Panc1 (cell line): ENCODE results near the gene GPC6. TPM values are rescaled to one million over a fixed set of nuclear protein-coding genes. Genes with fewer than 3 reads are reported as not detected.

ENCODE experiments used
- ATAC-seq: fragments of 200-7000 bp; cut with Tn5 transposase; 2 replicates; pipeline ENCODE4 v1.9.1; 2020; ENCODE audit warnings: mild to moderate bottlenecking, moderate library complexity
- BruUV-seq: library from RNA; stranded (reverse); fragments of 400-500 nt; replicated peaks from 2 replicates; lab custom pipeline; 2021; lab: Mats Ljungman, UMichigan
- CTCF ChIA-PET: fragments of 300-600 bp; sonication (Branson Sonifier 250); formaldehyde crosslinking; loops from one replicate; lab custom pipeline; 2022; ENCODE audit warnings: antibody characterized with exemption; lab: Charles Lee
- POLR2A ChIA-PET: fragments of 300-600 bp; sonication (Branson Sonifier 250); formaldehyde crosslinking; loops from one replicate; lab custom pipeline; 2022; ENCODE audit warnings: antibody characterized with exemption; lab: Charles Lee
- DNase-seq: peaks from one replicate; pipeline ENCODE4 v3.0.0-alpha.2; 2010; ENCODE audit warnings: low read depth, low spot score
- H3K27ac ChIP-seq: 2 replicates; pipeline ENCODE4 v1.5.1; 2011; ENCODE audit warnings: mild to moderate bottlenecking, low read length, inconsistent platforms
- H3K27me3 ChIP-seq: fragments of 200-500 bp; sonication (Bioruptor generic); 2 replicates; pipeline ENCODE4 v1.6.0; 2014; ENCODE audit warnings: low read length, inconsistent platforms; ENCODE audit not compliant: control insufficient read depth, insufficient read depth
- H3K36me3 ChIP-seq: fragments of 200-500 bp; sonication (Bioruptor generic); 2 replicates; pipeline ENCODE4 v1.5.1; 2014; ENCODE audit warnings: inconsistent platforms, mild to moderate bottlenecking, low read length, moderate library complexity; ENCODE audit not compliant: control insufficient read depth, insufficient read depth
- H3K4me1 ChIP-seq: 2 replicates; pipeline ENCODE4 v1.5.1; 2011; ENCODE audit warnings: inconsistent platforms, mild to moderate bottlenecking, low read length, moderate library complexity; ENCODE audit not compliant: control insufficient read depth, insufficient read depth
- H3K4me3 ChIP-seq, 2 experiments: 2 replicates each; pipeline ENCODE4 v1.5.1; 2011 to 2012; ENCODE audit warnings: low read depth in 2 of 2, low read length in 2 of 2, mild to moderate bottlenecking in 2 of 2, inconsistent platforms in 1 of 2, moderate library complexity in 1 of 2
- H3K9me3 ChIP-seq: fragments of 200-500 bp; sonication (Bioruptor generic); 2 replicates; pipeline ENCODE4 v1.5.1; 2014; ENCODE audit warnings: low read depth, mild to moderate bottlenecking, inconsistent platforms, low read length, moderate library complexity; ENCODE audit not compliant: control insufficient read depth, insufficient read depth
- POLR2AphosphoS5 ChIP-seq: IDR thresholded peaks from 2 replicates; pipeline ENCODE4 v1.6.1; 2012; ENCODE audit warnings: mild to moderate bottlenecking, low read depth, low read length, moderate library complexity
- SIN3A ChIP-seq: IDR thresholded peaks from 2 replicates; pipeline ENCODE4 v1.6.1; 2012; ENCODE audit warnings: low read depth, mild to moderate bottlenecking, low read length, moderate library complexity, borderline replicate concordance; ENCODE audit not compliant: insufficient read depth
- TCF7L2 ChIP-seq: IDR thresholded peaks from 2 replicates; pipeline ENCODE4 v1.6.1; 2011; ENCODE audit warnings: mild to moderate bottlenecking, low read depth, low read length, inconsistent platforms
- in situ Hi-C: cut with HindIII; loops from 2 replicates; pipeline ENCODE4 v1.10.0; 2016; ENCODE audit warnings: low sequenced_read_pairs, low pct_unique_long_range_greater_than_20kb
- intact Hi-C: fragments of 100-400 bp; cut with micrococcal nuclease; formaldehyde crosslinking; loops from one replicate; pipeline ENCODE4 v1.10.0; 2022; ENCODE audit not compliant: unreplicated experiment
- total RNA-seq: library from RNA; stranded (reverse); gene quantifications from one replicate; pipeline ENCODE4 v1.2.1, GENCODE V29; 2021; ENCODE audit not compliant: unreplicated experiment
- TF ChIP-seq, protein P1 (sequence below), 2 experiments: IDR thresholded peaks; 2 replicates each; pipeline ENCODE4 v1.6.1; 2011 to 2012; ENCODE audit warnings: low read depth in 2 of 2, control low read depth in 1 of 2, low read length in 1 of 2, mild to moderate bottlenecking in 1 of 2, moderate library complexity in 1 of 2; ENCODE audit not compliant: insufficient read depth in 1 of 2
- TF ChIP-seq, protein P2 (sequence below): fragments of 450-650 bp; IDR thresholded peaks from 2 replicates; pipeline ENCODE4 v1.5.1; 2017; ENCODE audit warnings: mild to moderate bottlenecking

The GPC6 gene
- total RNA-seq, 1 experiment from 2014 or later: 4.8 TPM

DNA sequence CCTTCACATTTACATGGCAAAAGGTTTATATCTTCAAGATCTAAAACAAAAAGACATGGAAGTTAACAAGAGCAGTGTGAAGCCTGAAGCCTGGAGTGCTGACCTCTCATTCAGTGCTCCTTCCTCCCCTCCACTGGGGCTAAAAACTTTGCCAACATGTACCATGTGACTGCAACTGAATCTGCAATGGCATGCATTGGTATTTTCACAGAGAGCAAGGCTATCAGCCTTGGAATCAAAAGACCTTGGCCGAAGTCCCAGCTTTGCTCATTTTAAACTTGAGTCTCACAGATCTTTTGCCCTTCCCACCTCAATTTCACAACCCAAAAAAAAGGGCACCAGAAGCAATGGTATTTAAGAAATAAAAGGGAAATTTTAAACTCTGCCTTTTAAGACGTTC, 927.8 kb downstream of the GPC6 start:
- H3K4me1 ChIP-seq: no peaks in the 10 kb centered on the region
- no peaks in the 10 kb centered on the region for H3K27me3 ChIP-seq
- intact Hi-C loops: no loop called here
- ChIA-PET CTCF (no interaction called here), POLR2A (no interaction called here)
- BruUV-seq: no TSS peak
- H3K9me3 ChIP-seq: no peaks in the 10 kb centered on the region
- in situ Hi-C loops: no loop called here
- TF ChIP-seq TCF7L2: no peak
- TF ChIP-seq, protein P1, sequence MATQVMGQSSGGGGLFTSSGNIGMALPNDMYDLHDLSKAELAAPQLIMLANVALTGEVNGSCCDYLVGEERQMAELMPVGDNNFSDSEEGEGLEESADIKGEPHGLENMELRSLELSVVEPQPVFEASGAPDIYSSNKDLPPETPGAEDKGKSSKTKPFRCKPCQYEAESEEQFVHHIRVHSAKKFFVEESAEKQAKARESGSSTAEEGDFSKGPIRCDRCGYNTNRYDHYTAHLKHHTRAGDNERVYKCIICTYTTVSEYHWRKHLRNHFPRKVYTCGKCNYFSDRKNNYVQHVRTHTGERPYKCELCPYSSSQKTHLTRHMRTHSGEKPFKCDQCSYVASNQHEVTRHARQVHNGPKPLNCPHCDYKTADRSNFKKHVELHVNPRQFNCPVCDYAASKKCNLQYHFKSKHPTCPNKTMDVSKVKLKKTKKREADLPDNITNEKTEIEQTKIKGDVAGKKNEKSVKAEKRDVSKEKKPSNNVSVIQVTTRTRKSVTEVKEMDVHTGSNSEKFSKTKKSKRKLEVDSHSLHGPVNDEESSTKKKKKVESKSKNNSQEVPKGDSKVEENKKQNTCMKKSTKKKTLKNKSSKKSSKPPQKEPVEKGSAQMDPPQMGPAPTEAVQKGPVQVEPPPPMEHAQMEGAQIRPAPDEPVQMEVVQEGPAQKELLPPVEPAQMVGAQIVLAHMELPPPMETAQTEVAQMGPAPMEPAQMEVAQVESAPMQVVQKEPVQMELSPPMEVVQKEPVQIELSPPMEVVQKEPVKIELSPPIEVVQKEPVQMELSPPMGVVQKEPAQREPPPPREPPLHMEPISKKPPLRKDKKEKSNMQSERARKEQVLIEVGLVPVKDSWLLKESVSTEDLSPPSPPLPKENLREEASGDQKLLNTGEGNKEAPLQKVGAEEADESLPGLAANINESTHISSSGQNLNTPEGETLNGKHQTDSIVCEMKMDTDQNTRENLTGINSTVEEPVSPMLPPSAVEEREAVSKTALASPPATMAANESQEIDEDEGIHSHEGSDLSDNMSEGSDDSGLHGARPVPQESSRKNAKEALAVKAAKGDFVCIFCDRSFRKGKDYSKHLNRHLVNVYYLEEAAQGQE (IDR thresholded peaks at IDR 0.05; ENCODE audit: insufficient read depth in 1 of 2, low read depth in 2 of 2, low read length in 1 of 2): no peak
- no peak overlapping the region for H3K4me3 ChIP-seq
- ATAC-seq (no peak), DNase-seq (no peak)
- H3K27ac ChIP-seq: no peak overlapping the region
- no peaks in the 10 kb centered on the region for H3K36me3 ChIP-seq

DNA sequence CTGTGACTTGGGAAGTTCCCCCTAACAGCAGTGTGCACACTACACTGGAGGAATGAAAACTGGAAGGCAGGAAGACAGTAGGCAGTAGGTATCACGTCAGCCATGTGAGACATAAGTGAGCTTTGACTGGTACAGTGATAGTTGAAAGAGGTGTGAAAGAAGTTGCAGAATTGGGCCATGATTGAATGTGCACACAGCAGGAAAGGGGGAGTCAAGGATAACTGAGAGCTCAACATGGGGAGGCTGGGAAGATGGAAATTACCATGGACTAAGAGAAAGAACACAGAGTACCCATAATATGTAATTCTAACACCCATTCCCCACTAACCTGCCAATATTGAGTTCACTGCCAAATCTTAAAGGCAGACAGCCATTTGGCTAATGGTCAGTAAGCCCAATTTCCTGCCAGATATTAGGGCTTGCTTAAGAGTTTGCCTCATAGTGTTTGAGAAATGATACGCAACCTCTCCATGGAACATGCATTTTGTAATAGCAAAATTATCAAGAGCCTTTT, 931.2 kb downstream of the GPC6 start:
- Histone ChIP-seq H3K27me3 (no peaks in the 10 kb centered on the region), H3K9me3 (no peaks in the 10 kb centered on the region), H3K4me1 (no peaks in the 10 kb centered on the region), H3K4me3 (no peak overlapping the region), H3K36me3 (no peaks in the 10 kb centered on the region), H3K27ac (no peak overlapping the region)
- intact Hi-C loops (no loop called here), in situ Hi-C loops (no loop called here)
- DNase-seq (no peak), ATAC-seq (no peak)
- POLR2A ChIA-PET: no interaction called here
- no TSS peak for BruUV-seq
- CTCF ChIA-PET: no interaction called here
- TF ChIP-seq, protein P1 (IDR thresholded peaks at IDR 0.05; ENCODE audit: insufficient read depth in 1 of 2, low read depth in 2 of 2, low read length in 1 of 2): no peak
- TF ChIP-seq POLR2AphosphoS5: no peak
- TF ChIP-seq, protein P2, sequence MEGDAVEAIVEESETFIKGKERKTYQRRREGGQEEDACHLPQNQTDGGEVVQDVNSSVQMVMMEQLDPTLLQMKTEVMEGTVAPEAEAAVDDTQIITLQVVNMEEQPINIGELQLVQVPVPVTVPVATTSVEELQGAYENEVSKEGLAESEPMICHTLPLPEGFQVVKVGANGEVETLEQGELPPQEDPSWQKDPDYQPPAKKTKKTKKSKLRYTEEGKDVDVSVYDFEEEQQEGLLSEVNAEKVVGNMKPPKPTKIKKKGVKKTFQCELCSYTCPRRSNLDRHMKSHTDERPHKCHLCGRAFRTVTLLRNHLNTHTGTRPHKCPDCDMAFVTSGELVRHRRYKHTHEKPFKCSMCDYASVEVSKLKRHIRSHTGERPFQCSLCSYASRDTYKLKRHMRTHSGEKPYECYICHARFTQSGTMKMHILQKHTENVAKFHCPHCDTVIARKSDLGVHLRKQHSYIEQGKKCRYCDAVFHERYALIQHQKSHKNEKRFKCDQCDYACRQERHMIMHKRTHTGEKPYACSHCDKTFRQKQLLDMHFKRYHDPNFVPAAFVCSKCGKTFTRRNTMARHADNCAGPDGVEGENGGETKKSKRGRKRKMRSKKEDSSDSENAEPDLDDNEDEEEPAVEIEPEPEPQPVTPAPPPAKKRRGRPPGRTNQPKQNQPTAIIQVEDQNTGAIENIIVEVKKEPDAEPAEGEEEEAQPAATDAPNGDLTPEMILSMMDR: no peak
- TF ChIP-seq SIN3A: no peak
- no peak for TF ChIP-seq TCF7L2
